GM18520 (cell line): ENCODE data around the gene KCNQ1.
"Not testable (repeated sequence)": the region's sequence is repeated elsewhere in the genome, so short reads cannot be mapped to it uniquely, and the experiment has no call there.

Experiments used
- ATAC-seq: cut with Tn5 transposase; IDR thresholded peaks from one replicate; pipeline ENCODE4 v1.9.1; 2021; ENCODE audit not compliant: unreplicated experiment

KCNQ1 gene

GRCh38 chr11:2473361-2474058, 28.7 kb downstream of the KCNQ1 start:
- ATAC-seq = no peak

GRCh38 chr11:2474059-2474901, 29.5 kb downstream of the KCNQ1 start:
- no peak for ATAC-seq

GRCh38 chr11:2475136-2475918, 30.5 kb downstream of the KCNQ1 start:
- no peak for ATAC-seq

GRCh38 chr11:2477254-2477653, 32.4 kb downstream of the KCNQ1 start:
- ATAC-seq = no peak

GRCh38 chr11:2477936-2478335, 33.1 kb downstream of the KCNQ1 start:
- ATAC-seq = no peak

- not testable (repeated sequence) for ATAC-seq
Observed at GRCh38 chr11:2480067-2480873, 35.5 kb downstream of the KCNQ1 start.

- ATAC-seq = no peak
Observed at GRCh38 chr11:2480874-2481220, 36.0 kb downstream of the KCNQ1 start.

GRCh38 chr11:2481253-2481652, 36.4 kb downstream of the KCNQ1 start:
- no peak for ATAC-seq

- no peak for ATAC-seq
Observed at GRCh38 chr11:2482204-2482603, 37.4 kb downstream of the KCNQ1 start.

GRCh38 chr11:2482745-2483144, 37.9 kb downstream of the KCNQ1 start:
- ATAC-seq = no peak

- ATAC-seq = no peak
Observed at GRCh38 chr11:2483426-2483825, 38.6 kb downstream of the KCNQ1 start.

- no peak for ATAC-seq
Observed at GRCh38 chr11:2484576-2485125, 39.8 kb downstream of the KCNQ1 start.

GRCh38 chr11:2488004-2488403, 43.2 kb downstream of the KCNQ1 start:
- no peak for ATAC-seq

GRCh38 chr11:2489083-2489482, 44.3 kb downstream of the KCNQ1 start:
- ATAC-seq = no peak

GRCh38 chr11:2497951-2498350, 53.1 kb downstream of the KCNQ1 start:
- not testable (repeated sequence) for ATAC-seq

GRCh38 chr11:2498750-2499149, 53.9 kb downstream of the KCNQ1 start:
- no peak for ATAC-seq

GRCh38 chr11:2507212-2507901, 62.5 kb downstream of the KCNQ1 start:
- no peak for ATAC-seq

- ATAC-seq = no peak
Observed at GRCh38 chr11:2507945-2508749, 63.3 kb downstream of the KCNQ1 start.

- ATAC-seq = no peak
Observed at GRCh38 chr11:2508793-2509192, 64.0 kb downstream of the KCNQ1 start.
